ENCODE results near the gene SLC25A19.
"Not testable (repeated sequence)": the region's sequence is repeated elsewhere in the genome, so short reads cannot be mapped to it uniquely, and the experiment has no call there.

The SLC25A19 gene

GRCh38 chr17:75301049-75301448 lies 11.8 kb upstream of the SLC25A19 start:
- DNase-seq, result no peak

- DNase-seq, result no peak
Observed at GRCh38 chr17:75300280-75300679, 11.0 kb upstream of the SLC25A19 start.

- no peak for DNase-seq
Observed at GRCh38 chr17:75295201-75296158, 6.2 kb upstream of the SLC25A19 start.

DNA sequence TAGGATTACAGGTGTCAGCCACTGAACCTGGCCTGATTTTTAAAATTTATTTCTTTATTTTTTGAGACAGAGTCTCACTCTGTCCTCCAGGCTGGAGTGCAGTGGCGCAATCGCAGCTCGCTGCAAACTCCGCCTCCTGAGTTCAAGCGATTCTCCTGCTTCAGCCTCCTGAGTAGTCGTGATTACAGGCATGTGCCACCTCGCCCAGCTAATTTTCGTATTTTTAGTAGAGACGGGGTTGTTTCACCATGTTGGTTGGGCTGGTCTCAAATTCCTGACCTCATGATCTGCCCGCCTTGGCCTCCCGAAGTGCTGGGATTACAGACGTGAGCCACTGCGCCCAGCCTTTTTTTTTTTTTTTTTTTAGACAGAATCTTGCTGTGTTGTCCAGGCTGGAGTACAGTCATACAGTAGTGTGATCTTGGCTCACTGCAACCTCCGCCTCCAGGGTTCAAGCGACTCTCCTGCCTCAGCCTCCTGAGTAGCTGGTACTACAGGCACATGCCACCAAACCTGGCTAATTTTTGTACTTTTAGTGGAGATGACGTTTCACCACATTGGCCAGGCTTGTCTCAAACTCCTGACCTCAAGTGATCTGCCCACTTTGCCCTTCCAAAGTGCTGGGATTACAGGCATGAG lies 3.7 kb upstream of the SLC25A19 start:
- DNase-seq, result not testable (repeated sequence)

DNA sequence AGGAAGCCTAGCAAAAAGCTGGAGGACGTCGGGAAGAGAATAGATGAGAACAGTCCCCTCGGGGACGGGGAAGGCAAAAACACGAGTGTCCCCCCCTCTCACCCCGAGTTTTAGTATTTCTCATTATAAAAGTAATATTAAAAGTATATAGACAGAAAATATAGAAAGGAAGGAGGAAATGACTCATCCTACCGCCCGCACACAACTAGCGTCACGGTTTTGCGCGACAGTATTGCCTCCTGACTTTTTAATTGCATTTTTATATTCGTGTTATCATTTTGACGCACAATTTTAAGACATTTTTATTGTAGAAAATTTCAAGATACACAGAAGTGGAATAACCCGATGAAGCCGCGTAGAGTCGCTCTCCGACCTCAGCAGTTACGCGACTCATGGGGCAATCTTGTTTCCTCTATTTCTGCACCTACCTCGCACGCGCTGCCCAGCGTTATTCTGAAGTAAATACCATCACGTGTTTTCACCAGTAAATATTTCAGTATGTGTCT lies 652 bp upstream of the SLC25A19 start:
- DNase-seq, result peak in 1 of 2 experiments; percentile 62

- DNase-seq, result peak in 1 of 2 experiments; percentile 37
Observed at GRCh38 chr17:75288770-75289114, 491 bp downstream of the SLC25A19 start.

DNA sequence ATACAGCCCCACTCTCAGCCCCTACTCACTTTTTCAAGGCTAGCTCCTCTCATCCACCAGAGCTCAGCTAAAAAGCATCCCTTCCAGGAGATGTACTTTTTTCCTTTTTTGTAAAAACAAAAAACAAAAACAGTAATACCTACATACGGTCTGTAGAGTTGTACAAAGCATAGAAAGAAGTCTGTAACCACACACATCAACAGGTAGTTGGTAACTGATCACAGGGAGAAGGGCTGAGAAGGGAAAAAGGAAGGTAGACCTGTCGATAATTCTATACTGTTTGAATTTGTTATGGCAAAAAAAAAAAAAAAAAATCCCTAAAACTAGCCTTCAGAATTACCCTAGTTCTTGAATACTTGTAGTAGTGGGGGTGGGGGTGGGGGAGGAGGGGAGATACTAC lies 874 bp downstream of the SLC25A19 start:
- DNase-seq, result no peak

- DNase-seq, result no peak
Observed at GRCh38 chr17:75287221-75287620, 2.0 kb downstream of the SLC25A19 start.

GRCh38 chr17:75285123-75285522 lies 4.1 kb downstream of the SLC25A19 start:
- no peak for DNase-seq

DNA sequence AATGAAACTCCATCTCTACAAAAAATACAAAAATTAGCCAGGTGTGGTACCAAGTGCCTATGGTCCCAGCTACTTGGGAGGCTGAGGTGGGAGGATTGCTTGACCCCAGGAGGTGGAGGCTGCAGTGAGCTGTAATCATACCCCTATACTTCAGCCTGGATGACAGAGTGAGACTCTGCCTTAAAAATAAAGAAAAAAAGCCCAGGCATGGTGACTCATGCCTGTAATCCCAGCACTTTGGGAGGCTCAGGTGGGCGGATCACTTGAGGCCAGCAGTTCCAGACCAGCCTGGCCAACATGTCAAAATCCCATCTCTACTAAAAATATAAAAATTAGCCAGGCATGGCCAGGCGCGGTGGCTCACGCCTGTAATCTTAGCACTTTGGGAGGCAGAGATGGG lies 9.0 kb downstream of the SLC25A19 start:
- not testable (repeated sequence) for DNase-seq

DNA sequence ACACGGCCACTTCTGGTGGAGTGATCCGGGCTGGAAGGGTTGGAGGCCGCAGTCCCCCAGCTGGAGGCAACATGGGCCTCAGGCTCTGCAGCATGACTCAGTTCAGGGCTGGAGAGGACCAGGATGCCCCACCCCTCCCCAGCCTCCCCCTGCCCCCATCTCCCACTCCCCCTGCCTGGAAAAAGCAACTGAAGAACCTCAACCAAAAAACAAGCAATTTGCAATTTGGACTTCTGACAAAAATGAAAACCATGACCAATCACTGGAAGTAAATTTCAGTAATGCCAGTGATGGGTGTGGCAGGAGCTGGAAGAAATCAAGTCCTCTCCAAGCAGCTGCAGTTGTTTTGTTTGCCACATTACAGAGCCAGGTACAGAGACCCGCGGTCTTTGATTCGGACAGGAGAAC lies 11.6 kb downstream of the SLC25A19 start:
- no peak for DNase-seq

- no peak for DNase-seq
Observed at GRCh38 chr17:75273977-75274708, 15.1 kb downstream of the SLC25A19 start.

- DNase-seq, result no peak
Observed at GRCh38 chr17:75272848-75273184, 16.4 kb downstream of the SLC25A19 start.

- no peak for DNase-seq
Observed at GRCh38 chr17:75271955-75272847, 17.0 kb downstream of the SLC25A19 start.

DNA sequence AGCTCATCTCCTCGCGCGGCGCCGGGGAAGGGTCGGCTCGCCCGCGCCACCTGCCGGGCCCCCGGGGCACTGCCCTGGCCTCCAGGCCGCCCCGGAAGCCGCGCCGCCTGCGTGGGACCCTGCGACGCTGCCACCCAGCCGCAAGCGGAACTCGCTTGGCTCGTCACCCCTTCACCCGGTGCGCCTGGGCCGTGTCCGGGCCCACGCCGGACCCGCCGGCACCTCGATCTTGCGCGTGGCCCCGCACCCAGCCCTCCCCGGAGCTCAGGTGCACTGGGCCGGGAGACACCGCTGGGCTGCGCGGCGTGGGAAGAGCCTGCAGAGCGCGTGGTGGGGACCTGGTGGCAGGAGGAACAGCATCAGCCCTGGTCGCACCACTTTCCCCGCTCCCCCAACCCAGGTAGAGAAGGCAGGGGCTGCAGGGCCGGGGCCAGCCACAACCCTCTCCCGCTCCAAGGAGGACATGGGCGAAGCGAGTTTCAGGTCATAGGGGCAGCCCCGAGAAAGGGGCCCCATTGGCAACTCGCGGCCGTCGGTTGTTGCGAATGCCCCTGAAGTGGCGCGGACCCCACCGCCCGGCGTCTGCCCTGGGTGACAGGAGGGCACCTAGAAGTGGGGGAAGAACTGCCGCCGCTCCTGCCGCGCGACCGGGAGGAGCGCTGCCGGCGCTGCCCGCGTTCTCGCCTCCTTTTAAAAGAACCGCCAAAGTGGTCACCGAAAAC lies 17.8 kb downstream of the SLC25A19 start:
- DNase-seq, result peak; percentile 39 to 67

DNA sequence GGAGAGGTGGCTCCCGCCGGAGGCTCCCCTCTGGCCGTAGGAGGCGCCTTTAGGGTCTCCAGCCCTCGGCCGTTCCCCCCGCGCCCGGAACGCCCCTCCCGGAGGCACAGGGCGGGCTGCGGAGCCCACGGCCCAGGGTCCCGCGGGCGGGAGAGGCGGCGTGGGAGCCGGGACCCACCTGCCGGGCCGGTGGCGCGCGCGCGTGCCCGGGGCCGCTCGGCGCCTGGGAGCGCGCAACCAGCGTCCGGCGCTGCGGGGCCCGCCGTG lies 18.3 kb downstream of the SLC25A19 start, which contains the start of gene MIF4GD:
TSS of gene MIF4GD (minus strand) at position 266 of the 267 bp plus-strand sequence. CDS start 1,036 bp downstream, outside the sequence.
- no peak for DNase-seq

- peak; percentile 42 to 73 for DNase-seq
Observed at GRCh38 chr17:75270218-75270965, 18.8 kb downstream of the SLC25A19 start.

DNA sequence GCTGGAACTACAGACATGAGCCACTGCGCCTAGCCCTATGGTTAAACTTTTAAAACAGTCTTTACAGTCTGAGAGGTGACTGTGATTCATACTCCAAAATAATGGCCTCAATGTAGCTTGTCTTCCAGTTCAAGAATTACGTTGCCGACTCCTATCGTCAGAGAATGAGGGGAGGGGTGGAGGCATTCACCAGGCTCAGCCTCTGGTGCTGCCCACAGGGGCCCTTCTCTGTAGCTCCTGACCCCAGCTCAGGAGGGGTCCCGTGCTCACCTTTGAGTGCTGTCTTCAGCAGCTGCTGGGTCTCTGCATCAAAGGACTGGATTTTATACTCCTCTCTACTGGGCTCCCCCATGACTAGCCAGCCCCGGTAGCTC lies 19.4 kb downstream of the SLC25A19 start:
- DNase-seq, result no peak

DNA sequence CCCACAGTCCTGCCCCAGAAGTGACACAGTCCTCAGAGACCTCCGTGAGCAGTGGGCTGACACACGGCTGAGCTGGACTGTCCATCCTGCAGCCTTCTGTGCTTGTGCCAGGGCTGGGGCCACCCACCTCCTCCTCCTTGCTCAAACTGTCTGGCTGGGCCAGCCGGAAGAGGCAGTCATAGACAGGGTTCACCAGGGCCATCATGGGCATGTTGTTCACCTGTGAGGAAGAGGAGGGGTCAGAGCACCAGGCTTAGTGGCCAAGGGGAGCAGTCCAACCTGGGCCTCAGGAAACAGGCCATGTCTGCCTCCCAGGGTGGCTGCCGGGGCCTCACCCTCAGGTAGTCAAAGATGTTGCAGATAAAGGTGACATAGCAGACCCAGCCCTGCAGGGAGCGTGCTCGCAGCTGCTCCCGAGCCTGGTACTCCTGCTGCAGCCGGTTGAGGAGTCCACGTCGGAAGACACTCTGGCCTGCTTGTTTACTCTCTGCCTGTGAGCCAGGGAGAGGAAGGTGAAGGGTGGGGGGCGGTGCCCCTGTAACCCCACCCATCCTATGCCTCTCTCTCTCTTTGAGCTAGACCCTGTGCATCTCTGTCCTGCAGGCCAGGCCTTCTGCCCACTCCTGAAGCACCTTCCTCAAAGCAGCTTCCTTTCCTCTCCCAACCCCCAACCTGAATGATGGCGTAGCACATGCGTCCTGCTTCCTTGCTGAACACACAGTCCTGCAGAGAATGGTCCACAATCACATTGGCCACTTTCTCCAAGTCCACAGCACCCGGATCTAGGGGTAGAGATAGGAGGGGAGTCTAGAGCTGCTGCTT lies 21.6 kb downstream of the SLC25A19 start:
- DNase-seq, result no peak

- DNase-seq, result no peak
Observed at GRCh38 chr17:75267153-75267410, 22.2 kb downstream of the SLC25A19 start.

All from SW 1271 (cell line).